K562 (cell line): ENCODE measurements around the gene C1orf198. TPM values are rescaled to one million over a fixed set of nuclear protein-coding genes. Genes with fewer than 3 reads are reported as not detected.

Source experiments
- ATAC-seq: fragments of 200-7000 bp; cut with Tn5 transposase; 3 replicates; pipeline ENCODE4 v1.9.1; 2020; ENCODE audit warnings: moderate library complexity
- BruUV-seq: library from RNA; stranded (reverse); fragments of 400-500 nt; replicated peaks from 2 replicates; lab custom pipeline; 2021; lab: Mats Ljungman, UMichigan
- CTCF ChIA-PET: fragments of 300-600 bp; formaldehyde crosslinking; extraction: SDS; loops from one replicate; lab custom pipeline; 2021; ENCODE audit warnings: low intra/inter-chr PET ratio; lab: Yijun Ruan, JAX
- POLR2A ChIA-PET: fragments of 300-600, 350-650 bp; sonication (Branson Sonifier 250); formaldehyde crosslinking; extraction: SDS; loops from one replicate; lab custom pipeline; 2021; ENCODE audit warnings: antibody characterized with exemption, inconsistent platforms; lab: Yijun Ruan, JAX
- DNase-seq, 4 experiments: peaks; one replicate each; pipeline versions ENCODE4 v3.0.0 to v3.0.0-alpha.2; 2011 to 2018; ENCODE audit warnings: low spot score in 3 of 4, mixed read lengths in 3 of 4; ENCODE audit errors: extremely low read depth in 1 of 4
- FAIRE-seq: peaks from 2 replicates; lab custom pipeline; 2011; peaks lifted over from hg19 to GRCh38; lab: Jason Lieb, UNC
- H2AFZ ChIP-seq: 2 replicates; pipeline ENCODE4 v1.6.0; 2011; ENCODE audit warnings: low read depth, low read length, control low read depth, inconsistent platforms
- H3K27ac ChIP-seq: fragments of 200-600 bp; 3 replicates; pipeline ENCODE4 v1.8.0; 2011; ENCODE audit warnings: low read depth, mild to moderate bottlenecking, control low read depth, inconsistent platforms, low read length, moderate library complexity, mixed read lengths; ENCODE audit errors: extremely low read depth
- H3K27me3 ChIP-seq, 2 experiments: fragments of 300-600 bp in 1 of 2; 2 replicates in 1 of 2; 3 replicates in 1 of 2; pipeline versions ENCODE4 v1.6.0 to v1.8.0; 2011; ENCODE audit warnings: inconsistent platforms in 2 of 2, low read length in 2 of 2, mild to moderate bottlenecking in 1 of 2, mixed read lengths in 1 of 2, moderate library complexity in 1 of 2; ENCODE audit not compliant: control insufficient read depth in 2 of 2, insufficient read depth in 2 of 2
- H3K36me3 ChIP-seq: fragments of 300-600 bp; 3 replicates; pipeline ENCODE4 v1.8.0; 2011; ENCODE audit warnings: mild to moderate bottlenecking, low read length, inconsistent platforms; ENCODE audit not compliant: control insufficient read depth, insufficient read depth
- H3K4me1 ChIP-seq, 2 experiments: fragments of 200-600 bp in 1 of 2; replicated peaks in 1 of 2; 2 replicates in 1 of 2; 3 replicates in 1 of 2; pipeline versions ENCODE4 v1.5.1 to v1.8.0; 2011; ENCODE audit warnings: inconsistent platforms in 2 of 2, low read length in 2 of 2, mild to moderate bottlenecking in 1 of 2, mixed read lengths in 1 of 2, moderate library complexity in 1 of 2; ENCODE audit not compliant: control insufficient read depth in 2 of 2, insufficient read depth in 2 of 2
- H3K4me2 ChIP-seq: 2 replicates; pipeline ENCODE4 v1.6.1; 2011; ENCODE audit warnings: low read length, control low read depth, inconsistent platforms, mixed read lengths; ENCODE audit not compliant: insufficient read depth
- H3K4me3 ChIP-seq: fragments of 200-600 bp; sonication (generic), shearing (Covaris generic); 2 replicates; pipeline ENCODE4 v1.5.1; 2016; ENCODE audit warnings: control low read depth, inconsistent platforms
- H3K79me2 ChIP-seq: fragments of 200-600 bp; 3 replicates; pipeline ENCODE4 v1.8.0; 2011; ENCODE audit warnings: low read length, inconsistent platforms; ENCODE audit not compliant: control insufficient read depth, insufficient read depth
- H3K9ac ChIP-seq, 2 experiments: 2 replicates each; pipeline versions ENCODE4 v1.6.0 to v1.6.1; 2011; ENCODE audit warnings: low read depth in 2 of 2, low read length in 2 of 2, control low read depth in 1 of 2, inconsistent platforms in 1 of 2, mild to moderate bottlenecking in 1 of 2, mixed read lengths in 1 of 2; ENCODE audit not compliant: insufficient read depth in 1 of 2
- H3K9me1 ChIP-seq: one replicate; pipeline ENCODE4 v1.6.0; 2011; ENCODE audit warnings: inconsistent platforms, mild to moderate bottlenecking, low read length, moderate library complexity; ENCODE audit not compliant: control insufficient read depth, insufficient read depth
- H3K9me3 ChIP-seq: replicated peaks from 2 replicates; pipeline ENCODE4 v1.5.1; 2011; ENCODE audit warnings: low read depth, low read length, inconsistent platforms; ENCODE audit not compliant: control insufficient read depth, insufficient read depth
- H4K20me1 ChIP-seq: replicated peaks from 2 replicates; pipeline ENCODE4 v1.6.1; 2011; ENCODE audit warnings: low read length, inconsistent platforms, mixed read lengths; ENCODE audit not compliant: control insufficient read depth, insufficient read depth
- ATF7 ChIP-seq: fragments of 450-650 bp; IDR thresholded peaks from 2 replicates; pipeline ENCODE4 v1.7.1; 2014; ENCODE audit warnings: mild to moderate bottlenecking, moderate library complexity
- CBFA2T3 ChIP-seq: fragments of 450-650 bp; IDR thresholded peaks from 2 replicates; pipeline ENCODE4 v1.6.1; 2017
- CHCHD3 ChIP-seq: fragments of 250-450 bp; sonication (Bioruptor Pico); IDR thresholded peaks from 2 replicates; pipeline ENCODE4 v2.1.2; 2022; ENCODE audit warnings: mild to moderate bottlenecking
- FOXP1 ChIP-seq: sonication (generic); formaldehyde crosslinking; IDR thresholded peaks from 2 replicates; pipeline ENCODE4 v1.8.0; 2022; ENCODE audit warnings: mild to moderate bottlenecking, missing genetic modification reagents
- GATA2 ChIP-seq: sonication (generic); formaldehyde crosslinking; IDR thresholded peaks from 2 replicates; pipeline ENCODE4 v1.4.0; 2020; ENCODE audit warnings: mild to moderate bottlenecking, missing genetic modification reagents
- HDAC8 ChIP-seq: fragments of 450-650 bp; IDR thresholded peaks from 2 replicates; pipeline ENCODE4 v1.6.1; 2016; ENCODE audit warnings: mild to moderate bottlenecking, missing genetic modification characterization, moderate library complexity, missing compliant biosample characterization
- HEY1 ChIP-seq: fragments of 250-450 bp; sonication (Bioruptor Pico); IDR thresholded peaks from 2 replicates; pipeline ENCODE4 v1.5.0; 2020; ENCODE audit warnings: mild to moderate bottlenecking, moderate library complexity, borderline replicate concordance
- HLTF ChIP-seq: fragments of 450-650 bp; IDR thresholded peaks from 2 replicates; pipeline ENCODE4 v1.6.1; 2016
- KLF1 ChIP-seq: fragments of 450-650 bp; IDR thresholded peaks from 2 replicates; pipeline ENCODE4 v1.6.1; 2016; ENCODE audit warnings: missing genetic modification characterization, missing compliant biosample characterization
- MEIS2 ChIP-seq: fragments of 450-650 bp; IDR thresholded peaks from 2 replicates; pipeline ENCODE4 v1.6.1; 2014; ENCODE audit warnings: mild to moderate bottlenecking; ENCODE audit not compliant: partially characterized antibody
- NCOA1 ChIP-seq: fragments of 450-650 bp; IDR thresholded peaks from 2 replicates; pipeline ENCODE4 v1.6.1; 2016; ENCODE audit warnings: low read depth
- NUFIP1 ChIP-seq: fragments of 450-650 bp; IDR thresholded peaks from 2 replicates; pipeline ENCODE4 v1.6.1; 2018; ENCODE audit not compliant: partially characterized antibody
- POLR3A ChIP-seq: IDR thresholded peaks from 2 replicates; pipeline ENCODE4 v1.6.1; 2011; ENCODE audit warnings: borderline replicate concordance, mild to moderate bottlenecking, moderate library complexity; ENCODE audit not compliant: insufficient read length, insufficient read depth; ENCODE audit errors: extremely low read depth
- RBBP5 ChIP-seq: fragments of 200-600 bp; sonication (generic); IDR thresholded peaks from 2 replicates; pipeline ENCODE4 v1.6.1; 2012; ENCODE audit warnings: borderline replicate concordance, mild to moderate bottlenecking, low read length, control low read depth, inconsistent platforms; ENCODE audit not compliant: insufficient read depth, poor library complexity, severe bottlenecking
- RFX1 ChIP-seq: fragments of 450-650 bp; IDR thresholded peaks from 2 replicates; pipeline ENCODE4 v1.6.1; 2016; ENCODE audit warnings: mild to moderate bottlenecking, moderate library complexity
- SAFB2 ChIP-seq: fragments of 200-400 bp; formaldehyde crosslinking; IDR thresholded peaks from 2 replicates; pipeline ENCODE4 v1.6.1; 2018; ENCODE audit warnings: borderline replicate concordance, low read length, low read depth, moderate library complexity; ENCODE audit not compliant: severe bottlenecking
- ZNF133 ChIP-seq: fragments of 250-450 bp; sonication (Bioruptor Pico); IDR thresholded peaks from 2 replicates; pipeline ENCODE4 v1.4.0; 2020; ENCODE audit warnings: mild to moderate bottlenecking
- ZNF146 ChIP-seq: IDR thresholded peaks from one replicate; pipeline ENCODE4 v1.6.1; 2018; ENCODE audit warnings: missing compliant biosample characterization; ENCODE audit not compliant: unreplicated experiment
- whole genome bisulfite sequencing: fragments of 100-300 bp; shearing (Covaris generic); methylation state at CpG from one replicate; pipeline ENCODE4 v1.1.6; 2016; ENCODE audit warnings: low coverage, mixed read lengths; ENCODE audit not compliant: insufficient coverage; ENCODE audit errors: missing lambda C conversion rate; 5-methylcytosine and 5-hydroxymethylcytosine counted together
- in situ Hi-C: fragments of 300-500 bp; cut with MboI; formaldehyde crosslinking; loops from 4 replicates; pipeline ENCODE4 v1.15.0; 2018; ENCODE audit warnings: inconsistent platforms, mixed read lengths
- intact Hi-C: fragments of 100-400 bp; cut with micrococcal nuclease; formaldehyde crosslinking; loops from 2 replicates; pipeline ENCODE4 v1.14.2; 2022
- polyA plus RNA-seq, 8 experiments: library from polyadenylated mRNA; depleted of rRNA in 4 of 8; stranded (reverse) in 5 of 8; unstranded in 3 of 8; fragments of >200 nt; fragmentation: Nextera tagmentation in 2 of 8; fragmentation: Illumina TruSeq in 1 of 8; extraction: Ambion mirVana in 2 of 8; extraction: Trizol in 1 of 8; gene quantifications; 2 replicates each; pipeline versions ENCODE4 v1.2.1 to v1.2.3, GENCODE V29; 2011 to 2014; ENCODE audit warnings: inconsistent platforms in 1 of 8, missing spikeins in 1 of 8
- total RNA-seq, 7 experiments: library from RNA; depleted of rRNA in 6 of 7; stranded (reverse); fragments of >200 nt in 6 of 7; fragmentation: Illumina TruSeq in 2 of 7; extraction: Trizol in 2 of 7; gene quantifications; 2 replicates each; pipeline versions ENCODE4 v1.2.1 to v1.2.3, GENCODE V29; 2011 to 2021; ENCODE audit warnings: low replicate concordance in 1 of 7
- TF ChIP-seq, protein P1 (sequence below): fragments of 450-650 bp; IDR thresholded peaks from 2 replicates; pipeline ENCODE4 v1.6.1; 2017; ENCODE audit warnings: antibody characterized with exemption
- TF ChIP-seq, protein P2 (sequence below): fragments of 450-650 bp; formaldehyde crosslinking; IDR thresholded peaks from 2 replicates; pipeline ENCODE4 v1.4.0; 2022; ENCODE audit warnings: missing genetic modification characterization

Gene C1orf198
- total and polyA plus RNA-seq, 9 of the 15 experiments (the other 6 are each of a cell fraction or from before 2014, with no cell fraction given), result 2.0 to 15.1 (median 10.4) TPM

DNA sequence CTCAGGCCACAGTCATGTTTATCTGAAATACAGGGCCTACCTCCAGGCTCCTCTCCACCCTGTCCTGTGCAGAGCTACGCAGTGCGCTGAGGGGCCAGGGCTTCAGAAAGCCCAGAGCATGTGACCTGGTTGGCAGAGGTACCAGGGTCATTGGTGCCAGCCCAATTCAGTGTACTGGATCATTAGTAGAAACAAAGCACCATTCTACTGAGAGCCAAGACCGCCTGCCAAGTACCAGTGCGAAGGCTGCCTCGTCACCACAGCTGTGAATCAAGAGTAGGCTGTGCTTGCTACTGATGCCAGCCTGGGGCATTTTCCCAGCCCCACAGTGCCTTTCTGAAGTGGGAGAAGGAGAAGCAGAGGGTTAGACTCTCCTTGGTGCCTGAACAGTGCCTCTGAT lies 61.3 kb downstream of the C1orf198 start:
- ChIA-PET CTCF (no interaction called here), POLR2A (interaction anchor here (0.6 to 0.7 kb wide), 2 partner anchors 14 to 223 kb away, joined by 3 read pairs; no protein-coding TSS in a partner anchor)
- H4K20me1 ChIP-seq, result no peaks in the 10 kb centered on the region
- H3K4me2 ChIP-seq, result no peak overlapping the region
- H3K27me3 ChIP-seq, result peaks cover 0 to 22% of the 10 kb centered on the region in 2 experiments; a peak in 2 of 5 replicates
- H3K9ac ChIP-seq, result no peak overlapping the region
- H3K36me3 ChIP-seq, result no peaks in the 10 kb centered on the region
- no peaks in the 10 kb centered on the region for H3K4me1 ChIP-seq
- H3K9me3 ChIP-seq, result 0 out of 2 replicates have a peak, but pooled peaks cover 2% of the 10 kb centered on the region
- H3K27ac ChIP-seq, result no peak overlapping the region
- H3K79me2 ChIP-seq, result no peaks in the 10 kb centered on the region
- ATAC-seq (no peak), DNase-seq (no peak), FAIRE-seq (no peak)
- H3K9me1 ChIP-seq, result no peaks in the 10 kb centered on the region
- intact Hi-C loops, result no loop called here
- no TSS peak for BruUV-seq
- WGBS, result 3% methylated on average over 5 of the region's 5 CpGs
- TF ChIP-seq POLR3A, result no peak
- no peak for TF ChIP-seq HDAC8 (tag)
- TF ChIP-seq, protein P1, sequence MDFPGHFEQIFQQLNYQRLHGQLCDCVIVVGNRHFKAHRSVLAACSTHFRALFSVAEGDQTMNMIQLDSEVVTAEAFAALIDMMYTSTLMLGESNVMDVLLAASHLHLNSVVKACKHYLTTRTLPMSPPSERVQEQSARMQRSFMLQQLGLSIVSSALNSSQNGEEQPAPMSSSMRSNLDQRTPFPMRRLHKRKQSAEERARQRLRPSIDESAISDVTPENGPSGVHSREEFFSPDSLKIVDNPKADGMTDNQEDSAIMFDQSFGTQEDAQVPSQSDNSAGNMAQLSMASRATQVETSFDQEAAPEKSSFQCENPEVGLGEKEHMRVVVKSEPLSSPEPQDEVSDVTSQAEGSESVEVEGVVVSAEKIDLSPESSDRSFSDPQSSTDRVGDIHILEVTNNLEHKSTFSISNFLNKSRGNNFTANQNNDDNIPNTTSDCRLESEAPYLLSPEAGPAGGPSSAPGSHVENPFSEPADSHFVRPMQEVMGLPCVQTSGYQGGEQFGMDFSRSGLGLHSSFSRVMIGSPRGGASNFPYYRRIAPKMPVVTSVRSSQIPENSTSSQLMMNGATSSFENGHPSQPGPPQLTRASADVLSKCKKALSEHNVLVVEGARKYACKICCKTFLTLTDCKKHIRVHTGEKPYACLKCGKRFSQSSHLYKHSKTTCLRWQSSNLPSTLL, result no peak
- TF ChIP-seq, protein P2, sequence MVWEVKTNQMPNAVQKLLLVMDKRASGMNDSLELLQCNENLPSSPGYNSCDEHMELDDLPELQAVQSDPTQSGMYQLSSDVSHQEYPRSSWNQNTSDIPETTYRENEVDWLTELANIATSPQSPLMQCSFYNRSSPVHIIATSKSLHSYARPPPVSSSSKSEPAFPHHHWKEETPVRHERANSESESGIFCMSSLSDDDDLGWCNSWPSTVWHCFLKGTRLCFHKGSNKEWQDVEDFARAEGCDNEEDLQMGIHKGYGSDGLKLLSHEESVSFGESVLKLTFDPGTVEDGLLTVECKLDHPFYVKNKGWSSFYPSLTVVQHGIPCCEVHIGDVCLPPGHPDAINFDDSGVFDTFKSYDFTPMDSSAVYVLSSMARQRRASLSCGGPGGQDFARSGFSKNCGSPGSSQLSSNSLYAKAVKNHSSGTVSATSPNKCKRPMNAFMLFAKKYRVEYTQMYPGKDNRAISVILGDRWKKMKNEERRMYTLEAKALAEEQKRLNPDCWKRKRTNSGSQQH (CRISPR knock-in tag), result no peak
- no peak for TF ChIP-seq NCOA1
- no peak for TF ChIP-seq MEIS2
- TF ChIP-seq CHCHD3, result no peak
- TF ChIP-seq NUFIP1, result no peak
- no peak for TF ChIP-seq HEY1 (CRISPR knock-in tag)
- no peak for TF ChIP-seq RFX1
- no peak for TF ChIP-seq HLTF
- TF ChIP-seq SAFB2, result no peak
- TF ChIP-seq RBBP5, result no peak
- no peak for TF ChIP-seq CBFA2T3
- TF ChIP-seq FOXP1, result no peak
- TF ChIP-seq ZNF133 (CRISPR knock-in tag), result no peak
- no peak for TF ChIP-seq ZNF146
- no peak for TF ChIP-seq ATF7
- no peak for TF ChIP-seq GATA2 (CRISPR knock-in tag)
- no peak for TF ChIP-seq KLF1
- TF ChIP-seq, all 486 proteins: peak for 0
- no peak overlapping the region for H2AFZ ChIP-seq
- in situ Hi-C loops, result loop anchor here (10.0 kb wide), 1 partner anchor 798 kb away; no protein-coding TSS in a partner anchor
- no peak overlapping the region for H3K4me3 ChIP-seq
